ENCODE data around the gene PRKN.

Gene PRKN

DNA sequence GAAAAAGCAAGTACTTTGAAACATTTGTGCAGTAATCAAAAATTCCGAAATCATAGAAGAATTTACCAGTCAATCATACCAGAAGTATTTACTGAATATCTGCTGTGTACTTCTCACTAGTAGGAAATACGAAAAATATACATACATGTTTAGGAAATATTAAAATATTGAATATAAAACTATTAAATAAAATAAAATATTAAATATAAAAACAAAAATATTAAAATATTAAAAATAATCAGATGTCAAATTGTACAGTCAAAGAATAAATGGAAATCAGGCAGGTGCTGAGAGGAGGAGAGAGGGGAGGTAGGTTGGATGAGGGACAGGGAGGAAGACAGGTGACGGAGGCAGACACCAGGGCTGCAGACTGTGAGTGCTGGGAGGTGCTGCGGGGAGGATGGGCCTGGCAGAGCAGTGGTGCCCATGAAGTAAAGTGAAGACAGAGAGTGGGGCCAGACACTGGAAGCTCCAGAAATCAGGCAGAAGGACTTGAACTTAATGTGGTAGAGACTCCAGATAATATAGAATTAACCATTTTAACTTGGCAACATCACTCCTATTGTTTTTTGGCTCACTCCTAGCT lies 55.9 kb downstream of the PRKN start:
- DNase-seq = no peak

DNA sequence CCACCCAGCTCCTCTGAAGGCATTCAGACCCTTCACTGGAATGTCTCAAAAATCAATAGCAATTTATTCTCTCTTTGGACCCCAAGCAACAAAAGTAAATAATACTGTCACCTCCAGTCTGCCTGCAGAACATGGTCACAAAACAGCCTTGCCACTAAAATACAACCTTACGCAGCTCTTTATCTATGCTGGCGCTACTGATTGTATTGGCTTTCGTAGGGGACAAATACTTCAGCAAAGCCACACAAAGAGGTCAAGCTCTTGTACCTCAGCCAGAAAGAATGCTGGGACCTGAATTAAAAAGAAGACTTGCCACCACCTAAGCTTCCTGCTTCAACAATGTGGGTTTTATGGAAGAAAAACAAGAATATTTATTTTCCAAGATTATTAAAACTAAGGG lies 57.2 kb downstream of the PRKN start:
- DNase-seq = no peak

GRCh38 chr6:162666246-162666645 lies 61.3 kb downstream of the PRKN start:
- DNase-seq = no peak

- DNase-seq = no peak
Measured at GRCh38 chr6:162653808-162654207, 73.8 kb downstream of the PRKN start.

DNA sequence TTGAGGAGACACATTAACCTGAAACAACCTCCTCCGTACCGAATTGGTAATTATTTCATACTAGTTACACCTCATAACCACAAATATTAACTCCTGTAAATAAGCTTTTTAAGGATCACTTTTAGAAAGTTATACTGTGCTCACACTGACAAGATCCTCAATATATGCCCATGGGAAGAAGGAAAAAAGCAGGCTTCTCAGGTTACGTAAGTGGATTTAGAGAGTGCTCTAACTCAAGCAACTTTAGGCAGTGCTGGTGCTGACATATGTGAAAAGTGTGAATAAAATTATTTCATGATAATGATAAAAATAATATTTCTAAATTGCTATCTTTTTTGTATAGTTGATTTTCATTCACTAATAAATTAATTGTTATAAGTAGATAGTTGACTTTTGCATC lies 76.1 kb downstream of the PRKN start:
- DNase-seq = no peak

DNA sequence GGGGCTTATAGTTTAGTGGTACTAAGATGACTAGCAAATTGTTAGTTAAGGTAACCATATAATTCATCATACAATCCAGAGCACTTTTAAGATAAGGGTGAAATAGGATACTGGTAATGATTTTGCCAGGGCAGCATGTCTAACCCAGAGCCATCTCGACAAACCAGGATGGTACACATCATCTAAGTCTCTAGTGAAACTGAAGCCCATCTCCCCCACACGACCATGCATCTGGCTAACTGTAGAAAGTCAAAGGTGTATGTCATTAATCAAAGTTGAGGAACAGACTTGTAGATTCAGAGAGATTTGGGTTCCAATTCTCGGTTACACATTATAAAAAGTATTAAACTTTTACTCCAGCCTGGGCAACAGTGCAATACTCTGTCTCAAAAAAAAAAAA lies 78.3 kb downstream of the PRKN start:
- DNase-seq = no peak

DNA sequence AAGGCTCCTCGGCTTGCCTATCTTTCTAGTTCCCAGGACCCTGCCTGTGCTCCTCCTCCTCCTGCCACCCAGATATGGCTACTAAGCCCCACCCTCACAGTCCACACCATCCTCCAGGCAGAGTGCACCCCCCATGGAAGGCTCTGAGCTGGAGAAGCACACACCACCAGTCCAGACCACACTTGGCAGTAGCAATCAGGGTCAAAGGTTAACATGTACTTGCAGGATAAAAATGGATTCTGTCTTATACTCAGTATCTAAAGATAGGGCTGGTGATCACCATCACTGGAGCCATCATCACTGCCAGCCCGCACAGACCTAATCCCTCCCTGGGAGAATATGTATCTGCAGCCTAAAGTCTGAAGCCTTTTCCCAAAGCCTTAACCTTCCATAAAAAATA lies 83.4 kb downstream of the PRKN start:
- no peak for DNase-seq

DNA sequence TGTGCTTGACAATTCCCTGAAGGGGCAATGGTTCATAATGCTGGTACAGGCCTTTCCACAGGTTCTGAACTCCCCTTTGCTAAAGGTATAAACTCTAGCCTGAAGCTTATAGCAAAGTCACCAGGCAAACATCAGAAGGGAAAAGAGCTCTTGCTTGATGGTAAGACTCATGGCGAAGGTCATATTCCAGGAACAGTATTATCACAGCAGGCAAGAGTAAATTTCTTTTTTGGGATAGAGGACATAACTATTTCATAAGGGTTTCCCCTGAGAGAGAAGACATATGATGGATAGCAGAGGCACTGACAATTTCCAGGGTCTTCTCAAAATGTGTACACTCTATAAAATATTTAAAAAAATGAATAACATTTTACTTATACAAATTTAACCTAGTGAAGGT lies 86.8 kb downstream of the PRKN start:
- no peak for DNase-seq

GRCh38 chr6:162639951-162640350 lies 87.6 kb downstream of the PRKN start:
- no peak for DNase-seq

- DNase-seq = no peak
Measured at GRCh38 chr6:162638931-162639574, 88.5 kb downstream of the PRKN start.

DNA sequence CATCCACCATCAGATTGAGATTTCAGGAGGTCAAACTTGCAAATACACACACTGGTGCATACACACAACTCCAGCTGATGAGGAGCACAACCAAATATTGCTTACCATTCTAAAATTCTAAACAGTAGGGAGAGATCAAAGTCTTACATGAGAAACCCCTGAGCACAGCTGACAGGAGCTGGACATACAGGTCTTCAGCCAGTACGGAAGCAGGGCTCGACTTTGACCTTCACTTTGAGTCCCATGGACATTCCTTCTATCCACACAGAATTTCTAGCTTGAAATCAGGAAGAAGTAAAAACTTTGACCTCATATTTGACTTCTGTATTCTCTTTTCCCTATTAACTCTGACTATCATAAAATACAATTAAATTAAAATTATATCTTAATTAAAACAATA lies 90.2 kb downstream of the PRKN start:
- DNase-seq = no peak

- DNase-seq = no peak
Measured at GRCh38 chr6:162636167-162636566, 91.4 kb downstream of the PRKN start.

DNA sequence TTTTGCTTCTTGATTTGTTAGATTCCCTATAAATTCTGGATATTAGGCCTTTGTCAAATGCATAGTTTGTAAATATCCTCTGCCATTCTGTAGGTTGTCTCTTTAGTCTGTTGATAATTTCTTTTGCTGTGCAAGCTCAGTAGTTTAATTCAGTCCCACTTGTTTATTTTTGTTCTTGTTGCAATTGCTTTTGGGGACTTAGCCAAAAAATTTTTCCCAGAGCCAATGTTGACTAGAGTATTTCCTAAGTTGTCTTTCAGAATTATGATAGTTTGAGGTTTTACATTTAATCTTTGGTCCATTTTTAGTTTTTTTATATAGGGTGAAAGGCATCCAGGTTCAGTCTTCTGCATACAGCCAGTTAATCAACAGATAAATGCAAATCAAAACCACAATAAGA lies 96.0 kb downstream of the PRKN start:
- no peak for DNase-seq

DNA sequence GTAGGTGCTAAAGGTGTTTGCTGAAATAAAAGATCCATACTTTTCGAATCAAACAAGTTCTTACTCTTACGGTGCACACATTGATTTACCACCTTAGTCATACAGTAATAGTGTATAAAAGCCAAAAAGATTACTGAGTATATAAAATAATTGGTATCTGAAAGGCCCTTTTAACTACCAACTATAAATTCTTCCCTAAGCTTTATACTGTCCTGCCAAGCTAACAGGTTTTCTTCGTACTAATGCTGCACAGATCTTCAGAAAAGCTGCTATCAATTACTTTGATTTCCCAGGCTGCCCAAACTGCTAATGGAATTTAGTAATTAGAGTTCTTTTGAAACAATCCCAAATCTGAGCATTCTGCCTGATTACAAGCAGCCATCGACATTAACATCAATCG lies 97.5 kb downstream of the PRKN start:
- no peak for DNase-seq

GRCh38 chr6:162627825-162628224 lies 99.7 kb downstream of the PRKN start:
- no peak for DNase-seq

GRCh38 chr6:162627362-162627761 lies 100.2 kb downstream of the PRKN start:
- no peak for DNase-seq

DNA sequence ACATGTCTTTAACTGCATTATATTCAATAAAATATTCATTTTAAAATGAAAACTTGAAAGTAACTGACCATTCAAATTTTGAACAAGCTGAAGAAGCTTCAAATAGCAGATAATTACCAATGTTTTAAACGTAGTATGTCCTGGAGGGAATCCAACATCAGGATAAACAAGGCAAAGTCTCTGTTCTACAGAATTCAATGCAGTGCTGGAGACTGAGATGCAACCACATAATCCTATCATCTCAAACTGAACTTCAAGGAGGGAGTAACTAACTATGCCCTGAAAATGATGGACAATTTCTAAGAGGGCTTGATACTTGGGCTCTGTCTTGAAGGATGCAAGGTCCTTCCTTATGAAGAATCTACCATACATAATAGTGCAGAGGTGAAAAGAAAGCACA lies 100.7 kb downstream of the PRKN start:
- no peak for DNase-seq

DNA sequence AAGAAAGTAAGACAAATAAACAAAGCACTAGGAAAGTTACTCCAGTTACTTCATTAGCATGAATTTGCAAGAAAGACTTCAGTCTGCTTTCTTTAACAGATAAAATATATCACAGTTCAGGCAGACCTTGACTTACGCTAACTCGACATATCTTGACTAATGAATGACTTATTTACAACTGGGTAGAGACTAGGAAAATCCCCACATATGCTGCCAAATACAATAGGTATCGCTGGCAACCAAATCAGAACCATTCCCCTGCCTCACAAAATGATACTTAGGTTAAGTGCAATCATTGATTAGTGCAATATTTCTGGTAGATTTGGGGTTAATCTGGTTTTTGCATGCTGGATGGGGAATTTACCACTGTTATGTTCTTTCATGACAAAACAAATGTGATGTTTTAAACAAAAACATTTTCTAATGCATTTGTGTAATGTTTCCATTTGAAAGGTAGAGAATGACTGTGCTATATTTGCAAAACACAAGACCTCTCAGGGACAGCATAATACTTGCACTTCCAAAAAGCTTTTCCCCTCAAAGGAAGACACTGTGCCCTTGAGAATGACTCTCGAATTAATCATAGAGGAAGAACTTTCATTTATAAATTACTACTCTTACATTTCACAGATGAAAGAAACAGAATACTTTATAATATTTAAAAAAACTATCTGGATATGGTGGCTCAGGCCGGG lies 101.6 kb downstream of the PRKN start:
- no peak for DNase-seq

DNA sequence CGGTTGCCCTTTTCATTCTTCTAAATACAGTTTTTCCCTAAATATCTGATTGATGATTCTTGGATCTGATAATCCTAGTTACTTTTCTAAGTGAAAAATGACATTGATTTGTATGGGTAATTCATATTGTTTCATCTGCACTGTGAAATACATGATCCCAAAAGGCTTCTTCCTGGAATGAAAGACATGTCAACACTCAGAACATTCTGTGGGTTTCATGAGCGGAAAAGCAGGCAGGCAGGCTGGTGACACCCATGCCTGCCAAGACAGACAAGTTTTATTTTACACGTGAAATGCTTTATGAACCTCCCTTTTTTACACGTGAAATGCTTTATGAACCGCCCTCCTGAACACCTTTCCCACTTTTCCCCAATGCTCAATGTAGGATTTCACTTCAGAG lies 105.0 kb downstream of the PRKN start:
- no peak for DNase-seq

- peak; percentile 95 for DNase-seq
Measured at GRCh38 chr6:162621246-162621645, 106.3 kb downstream of the PRKN start.

DNA sequence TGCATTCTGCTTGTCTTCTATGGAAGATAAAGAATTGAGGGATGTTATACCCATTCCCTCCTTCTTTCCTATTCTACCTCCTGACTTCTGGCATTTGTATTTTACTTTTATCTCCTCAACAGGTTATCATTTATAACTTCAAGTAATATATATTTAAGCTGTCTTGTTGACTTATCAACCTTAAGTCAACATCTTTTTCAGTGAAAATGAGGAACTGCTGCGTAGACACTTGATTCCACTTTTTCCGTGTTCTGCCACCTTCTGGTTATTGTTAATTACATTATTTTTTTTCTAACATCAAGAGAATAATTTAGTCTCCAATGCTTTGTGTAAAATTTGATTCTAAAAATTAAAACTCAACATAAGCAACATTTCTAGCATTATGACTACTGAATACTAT lies 107.5 kb downstream of the PRKN start:
- DNase-seq = no peak

DNA sequence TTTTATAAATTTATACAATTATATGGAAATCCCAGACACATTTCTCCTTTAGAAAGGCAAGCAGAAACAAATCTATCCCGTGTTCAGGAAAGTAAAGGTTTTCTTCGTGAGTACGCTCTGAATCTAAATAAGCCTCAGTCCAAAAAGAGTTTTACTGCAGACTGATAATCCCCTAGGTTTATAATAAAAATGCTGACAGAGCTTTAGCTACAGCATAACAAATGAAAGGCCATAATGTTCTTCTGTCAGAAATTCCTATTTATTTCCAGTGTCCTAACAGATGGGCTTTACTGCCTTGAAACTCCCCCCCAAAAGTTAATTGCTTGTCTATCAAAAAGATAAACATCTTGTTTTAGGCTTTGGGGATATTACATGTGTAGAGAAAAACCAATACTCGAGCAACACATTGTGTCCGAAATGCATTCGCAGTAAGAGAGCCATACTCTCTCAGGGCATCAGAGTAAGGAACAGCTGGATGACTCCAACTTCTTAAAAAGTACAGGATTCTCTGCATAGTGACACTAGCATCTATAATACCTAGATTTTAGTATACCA lies 109.0 kb downstream of the PRKN start:
- DNase-seq = no peak

DNA sequence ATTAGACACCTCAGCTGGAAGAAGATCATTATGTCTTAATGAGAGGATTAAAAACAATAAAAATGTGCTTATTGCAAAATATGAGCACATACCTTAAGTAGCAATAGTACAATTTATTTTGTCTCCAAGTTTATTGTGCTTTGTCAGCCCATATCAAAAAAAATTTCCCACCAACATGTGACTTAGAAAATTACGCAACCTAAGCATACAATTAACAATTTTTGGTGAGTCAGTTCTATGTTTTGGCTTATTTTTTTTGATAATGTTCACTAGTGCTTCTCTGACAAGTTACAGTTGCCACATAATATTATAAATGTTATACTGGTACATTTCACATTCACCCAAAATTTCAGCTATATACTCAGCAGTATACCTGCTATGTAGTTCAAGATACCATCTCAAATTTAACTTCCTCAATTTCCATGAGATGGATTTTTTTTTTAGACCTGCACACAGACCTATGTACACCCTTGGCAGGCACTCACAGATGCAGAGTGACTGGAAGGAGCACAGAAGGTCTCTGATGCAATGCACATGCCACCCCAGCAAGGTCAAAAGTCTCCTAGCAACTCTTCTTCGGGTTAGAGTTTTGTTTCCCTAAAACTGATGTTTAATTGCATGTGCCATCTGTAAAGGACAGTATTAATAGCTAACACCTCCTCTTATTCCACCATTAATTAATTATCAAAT lies 112.4 kb downstream of the PRKN start:
- DNase-seq = no peak

DNA sequence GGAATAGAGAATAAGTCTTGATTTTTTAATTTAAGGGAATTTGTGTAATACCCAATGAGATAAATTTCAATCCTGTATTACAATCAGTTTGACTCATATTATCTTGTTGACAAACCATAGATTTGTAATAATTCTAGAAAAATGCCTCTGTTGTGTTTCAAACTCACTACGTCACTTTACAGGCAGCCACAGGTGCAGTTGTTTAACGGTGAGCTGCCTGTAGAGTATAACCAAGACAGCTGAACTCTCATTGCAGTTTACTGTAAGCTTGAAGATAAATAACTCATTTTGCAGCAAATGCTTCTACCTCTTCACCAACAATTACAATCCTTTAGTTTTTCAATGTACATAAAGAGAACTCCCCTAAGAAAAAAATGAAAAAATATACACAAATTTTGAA lies 114.3 kb downstream of the PRKN start:
- DNase-seq = no peak
